Mammary epithelial cell (primary cell): ENCODE measurements around the gene ATP5F1E.

Source experiments
- CTCF ChIP-seq, 2 donors: IDR thresholded peaks in 1 of 2; conservative IDR thresholded peaks in 1 of 2; 2 replicates each; pipeline ENCODE4 v1.5.1; 2011 to 2012; ENCODE audit warnings: inconsistent platforms in 2 of 2, low read length in 2 of 2, mild to moderate bottlenecking in 2 of 2, control low read depth in 1 of 2, low read depth in 1 of 2; ENCODE audit not compliant: insufficient read depth in 1 of 2; ENCODE audit errors: extremely low read depth in 1 of 2
- EZH2 ChIP-seq: IDR thresholded peaks from 2 replicates; pipeline ENCODE4 v1.6.1; 2012; ENCODE audit warnings: low read length, inconsistent platforms, borderline replicate concordance

- TF ChIP-seq CTCF (conservative IDR thresholded peaks at IDR 0.05 in 1 of 2, IDR thresholded peaks at IDR 0.05 in 1 of 2; ENCODE audit: extremely low read depth in 1 of 2, insufficient read depth in 1 of 2, low read depth in 1 of 2, low read length in 2 of 2), result no peak
- no peak for TF ChIP-seq EZH2
These were observed 41.3 kb downstream of the ATP5F1E start for GRCh38 chr20:58990651-58991445.
